Epithelial cell of proximal tubule (primary cell): Measurements from ENCODE around the gene KIAA0319L. TPM values are rescaled to one million over a fixed set of nuclear protein-coding genes. Genes with fewer than 3 reads are reported as not detected.

ENCODE experiments used
- DNase-seq: peaks from one replicate; pipeline ENCODE4 v3.0.0-alpha.2; 2011; ENCODE audit warnings: low read depth
- H3K4me3 ChIP-seq: 2 replicates; pipeline ENCODE4 v1.5.1; 2011; ENCODE audit warnings: low read depth, mild to moderate bottlenecking, low read length
- total RNA-seq: library from RNA; depleted of rRNA; stranded (reverse); fragments of >200 nt; gene quantifications from 2 replicates; pipeline ENCODE4 v1.2.3, GENCODE V29; 2015
- TF ChIP-seq, protein P1 (sequence below): conservative IDR thresholded peaks from 2 replicates; pipeline ENCODE4 v1.5.1; 2012; ENCODE audit warnings: low read depth, mild to moderate bottlenecking, low read length

KIAA0319L gene
- total RNA-seq, 1 donor from 2014 or later: 45.7 TPM

DNA sequence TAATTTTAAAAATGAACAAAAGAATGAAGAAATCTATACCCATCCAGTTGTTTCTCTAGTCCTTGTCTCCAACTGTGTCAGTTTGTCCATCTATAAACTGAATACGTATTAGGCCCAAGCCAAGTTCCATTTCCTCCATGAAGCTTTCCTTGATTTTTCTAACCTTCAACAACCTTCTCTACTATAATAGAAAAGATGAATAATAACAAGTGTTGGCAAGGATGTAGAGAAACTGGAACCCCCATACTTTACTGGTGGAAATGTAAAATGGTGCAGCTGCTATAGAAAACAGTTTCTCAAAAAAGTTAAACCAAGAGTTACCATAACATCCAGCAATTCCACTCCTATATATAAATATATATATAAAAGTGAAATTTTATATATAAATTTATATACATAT is 10.6 kb downstream of the KIAA0319L start:
- no peak overlapping the region for H3K4me3 ChIP-seq
- DNase-seq: no peak
- TF ChIP-seq, protein P1, sequence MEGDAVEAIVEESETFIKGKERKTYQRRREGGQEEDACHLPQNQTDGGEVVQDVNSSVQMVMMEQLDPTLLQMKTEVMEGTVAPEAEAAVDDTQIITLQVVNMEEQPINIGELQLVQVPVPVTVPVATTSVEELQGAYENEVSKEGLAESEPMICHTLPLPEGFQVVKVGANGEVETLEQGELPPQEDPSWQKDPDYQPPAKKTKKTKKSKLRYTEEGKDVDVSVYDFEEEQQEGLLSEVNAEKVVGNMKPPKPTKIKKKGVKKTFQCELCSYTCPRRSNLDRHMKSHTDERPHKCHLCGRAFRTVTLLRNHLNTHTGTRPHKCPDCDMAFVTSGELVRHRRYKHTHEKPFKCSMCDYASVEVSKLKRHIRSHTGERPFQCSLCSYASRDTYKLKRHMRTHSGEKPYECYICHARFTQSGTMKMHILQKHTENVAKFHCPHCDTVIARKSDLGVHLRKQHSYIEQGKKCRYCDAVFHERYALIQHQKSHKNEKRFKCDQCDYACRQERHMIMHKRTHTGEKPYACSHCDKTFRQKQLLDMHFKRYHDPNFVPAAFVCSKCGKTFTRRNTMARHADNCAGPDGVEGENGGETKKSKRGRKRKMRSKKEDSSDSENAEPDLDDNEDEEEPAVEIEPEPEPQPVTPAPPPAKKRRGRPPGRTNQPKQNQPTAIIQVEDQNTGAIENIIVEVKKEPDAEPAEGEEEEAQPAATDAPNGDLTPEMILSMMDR: no peak

DNA sequence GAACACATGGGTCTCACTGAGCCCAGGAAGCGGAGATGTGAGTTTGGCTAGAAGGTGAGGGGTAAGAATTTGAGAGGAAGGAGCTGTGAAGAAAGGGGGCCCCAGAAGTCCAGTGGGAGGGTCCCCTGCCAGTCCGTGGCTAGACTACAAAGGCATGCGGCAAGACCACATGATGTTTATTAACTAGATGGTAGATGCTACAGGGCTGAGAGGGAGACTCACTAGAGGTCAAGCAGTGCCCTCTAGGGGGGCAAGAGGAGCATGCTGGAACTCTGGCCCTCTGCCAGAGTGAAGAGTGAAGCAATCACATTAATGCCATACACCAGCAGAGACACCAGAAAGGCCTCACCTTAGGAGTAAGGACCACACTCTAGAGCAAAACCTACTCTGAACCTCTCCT is 12.2 kb downstream of the KIAA0319L start:
- peak; percentile 54 for DNase-seq
- H3K4me3 ChIP-seq: no peak overlapping the region
- TF ChIP-seq, protein P1: peak; percentile 70

DNA sequence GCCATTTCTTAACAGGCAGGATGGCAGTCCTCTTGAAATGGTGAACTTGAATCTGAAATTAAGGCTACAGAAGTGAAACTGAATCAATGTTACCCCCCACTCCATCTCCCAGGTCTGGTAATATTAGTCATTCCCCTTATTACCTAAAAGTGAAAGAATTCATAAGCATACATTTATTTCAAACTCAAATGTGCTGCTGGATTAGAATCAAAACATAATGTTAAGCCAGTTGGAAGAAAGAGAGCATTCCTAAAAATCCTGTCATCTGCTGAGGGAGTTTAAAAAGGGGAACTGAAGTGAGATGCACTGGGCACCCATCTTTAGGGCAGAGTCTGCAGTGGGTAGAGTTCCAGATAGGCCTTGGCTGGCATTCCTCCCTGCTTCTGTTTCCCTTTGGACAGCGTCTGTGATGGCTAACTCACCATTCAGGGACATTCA is 17.4 kb downstream of the KIAA0319L start:
- TF ChIP-seq, protein P1: no peak
- H3K4me3 ChIP-seq: no peak overlapping the region
- DNase-seq: no peak

DNA sequence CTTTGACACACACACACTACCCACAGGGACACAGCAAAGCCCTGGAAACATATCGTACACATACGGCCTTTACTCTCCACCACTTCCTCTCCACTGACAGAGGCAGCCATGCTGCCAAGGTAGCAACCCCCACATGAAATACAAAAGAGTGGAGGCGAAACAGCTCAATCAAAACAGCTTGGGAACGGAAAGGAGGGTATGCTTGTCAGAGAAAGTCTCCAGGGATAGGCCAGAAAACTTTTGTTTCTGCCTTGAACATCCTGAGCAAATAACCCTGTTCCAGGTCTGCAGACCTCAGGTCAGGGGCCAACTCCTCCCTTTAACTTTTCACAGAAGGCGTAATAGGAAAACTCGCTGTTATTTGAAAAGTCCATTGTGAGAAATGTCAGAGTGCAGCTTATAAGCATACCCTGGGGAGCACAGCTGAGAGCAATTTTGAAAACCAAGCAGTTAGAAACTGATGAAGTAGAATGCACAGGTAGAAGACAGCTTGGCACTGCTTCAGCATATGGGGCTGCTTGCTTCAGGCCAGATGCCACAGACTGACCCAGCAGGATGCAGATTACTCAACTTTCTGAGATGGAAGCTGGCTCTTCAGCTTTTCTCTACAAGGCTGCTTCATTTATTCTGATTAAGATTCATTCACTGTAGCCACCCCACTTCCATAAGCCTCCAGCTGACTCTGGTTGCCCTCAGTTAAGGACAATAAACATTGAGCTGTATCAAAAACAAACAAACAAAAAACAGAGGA is 18.0 kb downstream of the KIAA0319L start:
- DNase-seq: no peak

DNA sequence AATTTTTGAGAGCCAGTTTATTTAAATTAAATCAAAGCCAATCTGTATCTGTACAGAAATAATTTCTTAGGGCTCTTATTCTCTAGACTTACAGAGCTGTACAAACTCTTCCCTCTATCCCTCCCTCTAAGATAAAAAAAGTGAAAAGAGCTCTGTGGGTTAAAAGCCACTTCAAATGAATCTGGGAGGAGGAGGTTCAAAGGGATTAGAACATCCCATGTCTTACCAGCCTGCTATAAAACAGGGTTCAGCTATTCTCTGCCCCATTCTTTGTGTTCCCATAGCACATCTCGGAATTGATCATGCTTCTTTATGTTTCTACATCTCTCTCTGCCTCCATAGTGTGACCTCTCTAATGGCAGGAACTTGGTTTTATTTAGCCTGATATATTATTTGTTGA is 19.4 kb downstream of the KIAA0319L start:
- no peak for DNase-seq
- TF ChIP-seq, protein P1: no peak
- H3K4me3 ChIP-seq: no peak overlapping the region

More for the DNA sequence above, 18.0 kb downstream of the KIAA0319L start:
- TF ChIP-seq, protein P1: no peak
- no peak overlapping the region for H3K4me3 ChIP-seq

DNA sequence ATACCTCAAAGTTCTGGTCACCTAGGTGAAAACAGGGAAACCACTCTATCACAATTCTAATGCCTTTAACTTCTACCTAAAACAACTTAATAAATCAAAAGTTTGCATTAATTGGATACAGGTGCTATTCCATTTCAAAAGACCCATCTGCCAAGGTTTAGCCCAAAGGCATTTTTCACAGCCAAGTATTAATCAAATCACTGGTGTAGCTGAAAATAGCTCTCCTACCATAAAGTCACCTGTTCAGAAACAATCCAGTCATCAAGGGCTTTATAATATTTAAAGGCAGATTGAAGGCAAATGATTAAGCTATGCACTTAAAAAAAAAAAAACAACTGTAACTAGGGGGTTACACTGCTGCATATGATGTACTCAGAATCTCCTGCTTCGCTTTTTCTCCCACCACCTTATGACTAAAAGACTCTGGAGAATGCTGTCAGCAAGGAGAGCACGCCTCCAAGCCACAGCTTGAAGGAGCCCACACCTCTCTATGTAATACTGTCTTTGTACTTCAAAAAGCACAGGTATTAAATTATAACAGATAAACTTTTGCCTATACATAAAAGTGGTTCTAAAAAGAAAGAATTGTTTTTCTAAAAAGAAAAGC is 20.5 kb downstream of the KIAA0319L start:
- H3K4me3 ChIP-seq: no peak overlapping the region
- DNase-seq: no peak
- TF ChIP-seq, protein P1: no peak
